Adrenal gland (tissue), 12 donors: ENCODE data around the gene NDUFAF2. TPM values are rescaled to one million over a fixed set of nuclear protein-coding genes. Genes with fewer than 3 reads are reported as not detected.

ENCODE experiments used
- DNase-seq, 7 donors: peaks; one replicate each; pipeline ENCODE4 v3.0.0-alpha.2; 2019 to 2020
- H3K27ac ChIP-seq, 5 donors: fragments of 200-600 bp; sonication (generic) in 4 of 5; 1 replicate in 3 of 5; 2 replicates in 2 of 5; pipeline versions ENCODE4 v1.5.1 to v1.8.0; 2016 to 2020; ENCODE audit warnings: mild to moderate bottlenecking in 1 of 5
- H3K27me3 ChIP-seq: fragments of 200-600 bp; 2 replicates; pipeline ENCODE4 v1.8.0; 2021
- H3K36me3 ChIP-seq, 2 donors: fragments of 200-600 bp; replicated peaks in 1 of 2; 1 replicate in 1 of 2; 2 replicates in 1 of 2; pipeline versions ENCODE4 v1.5.1 to v1.8.0; 2018 to 2022
- H3K4me1 ChIP-seq, 2 donors: fragments of 200-600 bp; replicated peaks in 1 of 2; 1 replicate in 1 of 2; 2 replicates in 1 of 2; pipeline versions ENCODE4 v1.5.1 to v1.8.0; 2018 to 2021
- H3K4me3 ChIP-seq, 4 donors: fragments of 200-600 bp; sonication (generic) in 3 of 4; one replicate each; pipeline ENCODE4 v1.5.1; 2016 to 2018
- H3K9me3 ChIP-seq, 3 donors: fragments of 200-600 bp; sonication (generic) in 1 of 3; replicated peaks in 1 of 3; 1 replicate in 2 of 3; 2 replicates in 1 of 3; pipeline versions ENCODE4 v1.5.1 to v1.8.0; 2016 to 2021
- CTCF ChIP-seq, 6 experiments: fragments of 450-650 bp in 4 of 6; fragments of 200-600 bp in 2 of 6; sonication (generic) in 1 of 6; IDR thresholded peaks; 1 replicate in 5 of 6; 2 replicates in 1 of 6; pipeline versions ENCODE4 v1.5.1 to v1.8.0; 2016 to 2021; ENCODE audit warnings: antibody characterized with exemption in 6 of 6, mild to moderate bottlenecking in 2 of 6, moderate library complexity in 1 of 6
- POLR2A ChIP-seq, 2 donors: fragments of 450-650 bp; IDR thresholded peaks; one replicate each; pipeline ENCODE4 v1.6.1; 2017; ENCODE audit warnings: antibody characterized with exemption in 2 of 2, mild to moderate bottlenecking in 2 of 2, moderate library complexity in 1 of 2
- WGBS, 4 donors: extraction: QIAGEN DNeasy Blood & Tissue Kit in 2 of 4; methylation state at CpG; one replicate each; pipeline versions ENCODE4 v1.1.5 to v1.1.7; 2013 to 2017; 5-methylcytosine and 5-hydroxymethylcytosine counted together
- intact Hi-C, 2 donors: fragments of 100-400 bp; cut with DNase I; formaldehyde crosslinking; loops; one replicate each; pipeline versions ENCODE4 v1.14.1 to v1.15.0; 2022 to 2023
- polyA plus RNA-seq, 3 donors: library from polyadenylated mRNA; stranded (reverse); fragments of 200-250 nt in 2 of 3; fragments of 350-450 nt in 1 of 3; fragmentation: Illumina TruSeq in 1 of 3; extraction: RNeasy Lipid Tissue Mini Kit (QIAGEN cat#74804) in 1 of 3; gene quantifications; one replicate each; pipeline ENCODE4 v1.2.3, GENCODE V29; 2013 to 2014
- total RNA-seq, 9 donors: library from RNA; depleted of rRNA in 4 of 9; stranded (reverse); fragments of >200 nt in 4 of 9; fragments of 120-200 nt in 1 of 9; fragmentation: NEBNext Ultra II Directional in 1 of 9; extraction: Animal tissue kit (Norgen Biotek cat#: 25700) in 1 of 9; gene quantifications; one replicate each; pipeline versions ENCODE4 v1.1.0 to v1.2.4, GENCODE V29; 2013 to 2023
- donor health status: healthy with polysubstance abuse.
- donor health status: Bipolar disorder and iron deficiency.
- donor health status: DM: yes; HTN: yes; CAD: no.
- donor health status: DM: no; HTN: no; CAD: no.
- donor health status: DM: no; HTN: no; CAD: no.
- donor health status: DM: yes; HTN: yes; CAD: no.

The NDUFAF2 gene
- total and polyA plus RNA-seq, 12 donors, result 12.0 to 127 (median 31.2) TPM

GRCh38 chr5:61177070-61177469 lies 232.1 kb downstream of the NDUFAF2 start:
- intact Hi-C loops, result loop anchor here in 1 of 2 donors (10.0 kb wide), 1 partner anchor 148 kb away; no protein-coding TSS in a partner anchor
- no peak overlapping the region for H3K27ac ChIP-seq
- no peaks in the 10 kb centered on the region for H3K27me3 ChIP-seq

GRCh38 chr5:61177716-61178115 lies 232.7 kb downstream of the NDUFAF2 start:
- Histone ChIP-seq H3K36me3 (no peaks in the 10 kb centered on the region), H3K27ac (no peak overlapping the region), H3K4me3 (no peak overlapping the region), H3K4me1 (no peaks in the 10 kb centered on the region), H3K9me3 (no peaks in the 10 kb centered on the region), H3K27me3 (no peaks in the 10 kb centered on the region)
- TF ChIP-seq CTCF (IDR thresholded peaks at IDR 0.05) (no peak), POLR2A (IDR thresholded peaks at IDR 0.05) (no peak)
- intact Hi-C loops, result loop anchor here in 1 of 2 donors (10.0 kb wide), 1 partner anchor 147 kb away; no protein-coding TSS in a partner anchor
- 81 to 93% (median 83%) methylated on average over 7 of the region's 7 CpGs for WGBS, 4 donors
- no peak for DNase-seq

More at GRCh38 chr5:61177070-61177469, 232.1 kb downstream of the NDUFAF2 start:
- Histone ChIP-seq H3K4me1 (no peaks in the 10 kb centered on the region), H3K4me3 (no peak overlapping the region), H3K36me3 (no peaks in the 10 kb centered on the region), H3K9me3 (no peaks in the 10 kb centered on the region)
- no peak for DNase-seq
- TF ChIP-seq POLR2A (IDR thresholded peaks at IDR 0.05) (no peak), CTCF (IDR thresholded peaks at IDR 0.05) (no peak)
- WGBS, 4 donors, result 87 to 97% (median 96%) methylated on average over 3 of the region's 3 CpGs

- Histone ChIP-seq H3K4me3 (no peak overlapping the region), H3K27me3 (no peaks in the 10 kb centered on the region), H3K36me3 (no peaks in the 10 kb centered on the region), H3K9me3 (no peaks in the 10 kb centered on the region), H3K27ac (no peak overlapping the region), H3K4me1 (no peaks in the 10 kb centered on the region)
- intact Hi-C loops, result loop anchor here in 1 of 2 donors (10.0 kb wide), 1 partner anchor 146 kb away; no protein-coding TSS in a partner anchor
- TF ChIP-seq CTCF (IDR thresholded peaks at IDR 0.05), result no peak
- no peak for TF ChIP-seq POLR2A (IDR thresholded peaks at IDR 0.05)
- WGBS, 4 donors, result 86 to 93% (median 90%) methylated on average over 4 of the region's 4 CpGs
- DNase-seq, result no peak
These were observed 233.7 kb downstream of the NDUFAF2 start for GRCh38 chr5:61178702-61179101.

- Histone ChIP-seq H3K4me1 (no peaks in the 10 kb centered on the region), H3K27me3 (no peaks in the 10 kb centered on the region), H3K9me3 (no peaks in the 10 kb centered on the region), H3K4me3 (peak overlapping the region in 1 of 4 donors; percentile 35), H3K27ac (no peak overlapping the region), H3K36me3 (no peaks in the 10 kb centered on the region)
- intact Hi-C loops, result no loop called here
- WGBS, 4 donors, result 52 to 60% (median 55%) methylated on average over 2 of the region's 2 CpGs
- DNase-seq, result no peak
- TF ChIP-seq POLR2A (IDR thresholded peaks at IDR 0.05) (no peak), CTCF (IDR thresholded peaks at IDR 0.05) (no peak)
These were observed 235.9 kb downstream of the NDUFAF2 start for GRCh38 chr5:61180886-61181285.
